Endothelial cell (in vitro differentiated cells): ENCODE data around the gene MARCHF3. TPM values are rescaled to one million over a fixed set of nuclear protein-coding genes. Genes with fewer than 3 reads are reported as not detected.
A peak's percentile ranks its signal among the peaks of the same experiment; 100 is the strongest.

ENCODE experiments used
- DNase-seq: peaks from one replicate; pipeline ENCODE4 v3.0.0; 2021; ENCODE audit warnings: low spot score
- H3K27ac Mint-ChIP-seq: one replicate; pipeline ENCODE4 v1.8.0; 2021; ENCODE audit warnings: mixed read lengths, inconsistent platforms; ENCODE audit not compliant: unreplicated experiment
- H3K27me3 Mint-ChIP-seq: one replicate; pipeline ENCODE4 v1.8.0; 2021; ENCODE audit warnings: mild to moderate bottlenecking, moderate library complexity, mixed read lengths, inconsistent platforms; ENCODE audit not compliant: unreplicated experiment
- H3K36me3 Mint-ChIP-seq: one replicate; pipeline ENCODE4 v1.8.0; 2021; ENCODE audit warnings: mild to moderate bottlenecking, low read depth, mixed read lengths, inconsistent platforms; ENCODE audit not compliant: unreplicated experiment
- H3K4me1 Mint-ChIP-seq: one replicate; pipeline ENCODE4 v1.8.0; 2021; ENCODE audit warnings: mild to moderate bottlenecking, mixed read lengths, inconsistent platforms; ENCODE audit not compliant: unreplicated experiment
- H3K4me3 Mint-ChIP-seq: one replicate; pipeline ENCODE4 v1.8.0; 2021; ENCODE audit warnings: mild to moderate bottlenecking, mixed read lengths, inconsistent platforms; ENCODE audit not compliant: unreplicated experiment
- H3K9me3 Mint-ChIP-seq: one replicate; pipeline ENCODE4 v1.8.0; 2021; ENCODE audit warnings: mixed read lengths, inconsistent platforms; ENCODE audit not compliant: unreplicated experiment
- CTCF ChIP-seq: fragments of 200-600 bp; sonication (generic); IDR thresholded peaks from one replicate; pipeline ENCODE4 v1.5.0; 2021; ENCODE audit warnings: antibody characterized with exemption; ENCODE audit not compliant: unreplicated experiment
- total RNA-seq: library from RNA; stranded (reverse); fragmentation: NEBNext Ultra II Directional; extraction: Animal tissue kit (Norgen Biotek cat#: 25700); gene quantifications from one replicate; pipeline ENCODE4 v1.2.1, GENCODE V29; 2021; ENCODE audit not compliant: unreplicated experiment

The MARCHF3 gene
- total RNA-seq, 1 donor from 2014 or later = 47.9 TPM

DNA sequence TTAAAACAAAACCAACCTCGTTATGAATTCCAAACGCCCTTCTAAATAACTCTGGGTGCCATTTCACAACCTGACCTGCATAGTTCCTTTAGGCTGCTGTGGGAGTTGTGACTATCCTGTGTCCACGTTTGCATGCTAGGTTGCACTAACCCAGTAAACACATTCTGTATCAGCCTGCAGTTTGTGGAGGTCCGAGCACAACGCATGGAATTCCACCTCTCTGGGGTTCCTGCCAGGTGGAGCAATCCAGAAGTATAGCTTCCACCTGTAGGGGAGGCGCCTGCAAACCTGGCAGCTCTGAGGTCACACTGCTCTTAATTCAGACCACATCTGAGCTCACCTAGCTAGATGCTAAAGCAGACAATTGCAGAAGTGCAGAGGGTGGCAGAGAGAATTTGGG is 57.2 kb downstream of the MARCHF3 start:
- Mint-ChIP-seq H3K27ac (peak overlapping the region; percentile 97), H3K4me1 (peaks cover 46% of the 10 kb centered on the region), H3K36me3 (peaks cover 11% of the 10 kb centered on the region), H3K9me3 (no peaks in the 10 kb centered on the region), H3K27me3 (peaks cover 3% of the 10 kb centered on the region), H3K4me3 (no peak overlapping the region)
- DNase-seq = no peak
- no peak for TF ChIP-seq CTCF

DNA sequence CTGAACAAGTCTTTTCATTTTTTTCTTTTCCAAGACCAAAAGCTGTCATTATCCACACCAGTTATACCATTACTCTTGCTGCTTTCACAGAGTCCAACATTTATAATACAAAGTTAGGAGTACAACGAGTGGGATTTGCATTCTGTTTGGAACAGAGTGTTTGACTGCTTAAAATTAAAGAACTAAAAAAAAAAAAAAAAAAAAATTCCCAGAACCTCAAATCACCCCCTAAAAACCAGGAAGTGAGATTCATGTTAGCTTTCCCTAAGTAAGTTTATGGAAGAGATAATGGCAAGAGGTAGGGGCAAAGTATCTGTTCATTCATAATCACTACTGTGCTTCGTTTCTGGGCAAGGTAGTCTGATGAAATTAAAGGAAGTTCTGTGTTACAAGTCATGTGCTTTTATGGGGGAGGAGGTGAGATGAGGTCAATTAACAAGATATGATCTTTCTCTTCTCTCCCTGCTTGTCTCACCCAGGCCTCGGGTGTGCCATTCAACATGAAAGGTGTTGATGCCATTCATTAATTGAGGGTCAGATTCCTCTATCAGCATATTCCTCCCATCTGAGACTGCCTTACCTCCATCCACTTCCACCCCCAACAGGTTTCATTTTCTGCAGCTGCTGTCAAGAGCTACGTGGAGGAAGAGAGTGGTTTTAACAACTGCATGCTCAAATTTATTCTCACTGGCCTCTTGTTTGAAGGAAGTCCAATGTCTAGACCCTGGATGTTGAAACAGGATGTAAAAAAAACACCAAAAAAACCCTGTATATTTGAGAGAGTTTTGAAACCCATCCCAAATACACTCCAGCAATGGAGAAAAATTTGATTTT is 58.1 kb downstream of the MARCHF3 start:
- peaks cover 51% of the 10 kb centered on the region for H3K4me1 Mint-ChIP-seq
- H3K36me3 Mint-ChIP-seq = peaks cover 11% of the 10 kb centered on the region
- H3K27ac Mint-ChIP-seq = peak overlapping the region; percentile 97
- no peaks in the 10 kb centered on the region for H3K9me3 Mint-ChIP-seq
- no peak for DNase-seq
- no peak for TF ChIP-seq CTCF
- peaks cover 3% of the 10 kb centered on the region for H3K27me3 Mint-ChIP-seq
- no peak overlapping the region for H3K4me3 Mint-ChIP-seq

- Mint-ChIP-seq H3K36me3 (peaks cover 8% of the 10 kb centered on the region), H3K4me1 (peaks cover 46% of the 10 kb centered on the region), H3K27ac (peak overlapping the region; percentile 97), H3K4me3 (no peak overlapping the region), H3K27me3 (peaks cover 3% of the 10 kb centered on the region), H3K9me3 (no peaks in the 10 kb centered on the region)
- no peak for TF ChIP-seq CTCF
- no peak for DNase-seq
Observed at GRCh38 chr5:126971455-126972031, 58.8 kb downstream of the MARCHF3 start.

DNA sequence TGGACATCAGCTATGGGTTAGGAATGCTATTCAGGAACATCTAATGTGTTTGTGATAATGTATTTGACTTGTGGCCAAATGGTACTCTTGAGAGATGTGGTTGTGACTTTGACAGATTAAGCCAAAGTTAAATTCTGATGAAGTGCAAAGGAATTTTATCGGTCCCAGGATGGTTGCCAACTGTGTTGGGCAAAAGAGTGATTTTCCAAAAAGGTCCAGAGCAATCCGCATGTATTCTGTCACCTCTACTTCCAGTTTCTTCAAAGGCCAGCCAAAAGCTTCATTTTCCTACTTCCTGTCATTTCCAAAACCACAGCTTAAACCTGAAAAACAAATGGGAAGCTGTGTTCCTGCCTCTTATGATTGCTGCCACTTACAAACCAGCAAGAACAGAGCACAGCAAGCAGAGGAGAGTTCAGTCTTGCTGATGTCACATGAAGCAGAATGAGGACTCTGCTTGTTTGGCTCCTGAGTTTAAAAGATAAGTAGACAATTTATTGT is 59.8 kb downstream of the MARCHF3 start:
- no peak for DNase-seq
- peaks cover 49% of the 10 kb centered on the region for H3K4me1 Mint-ChIP-seq
- peak overlapping the region; percentile 61 for H3K27ac Mint-ChIP-seq

More for the DNA sequence above, 59.8 kb downstream of the MARCHF3 start:
- TF ChIP-seq CTCF = no peak
- H3K9me3 Mint-ChIP-seq = no peaks in the 10 kb centered on the region
- H3K36me3 Mint-ChIP-seq = peaks cover 6% of the 10 kb centered on the region
- no peak overlapping the region for H3K4me3 Mint-ChIP-seq
- peaks cover 3% of the 10 kb centered on the region for H3K27me3 Mint-ChIP-seq
